Measurements from ENCODE around the gene CFL2. TPM values are rescaled to one million over a fixed set of nuclear protein-coding genes. Genes with fewer than 3 reads are reported as not detected.
"Not testable (repeated sequence)": the region's sequence is repeated elsewhere in the genome, so short reads cannot be mapped to it uniquely, and the experiment has no call there.

CFL2 gene
- total RNA-seq, 4 donors from 2014 or later: 4.5 to 58.7 (median 10.0) TPM

DNA sequence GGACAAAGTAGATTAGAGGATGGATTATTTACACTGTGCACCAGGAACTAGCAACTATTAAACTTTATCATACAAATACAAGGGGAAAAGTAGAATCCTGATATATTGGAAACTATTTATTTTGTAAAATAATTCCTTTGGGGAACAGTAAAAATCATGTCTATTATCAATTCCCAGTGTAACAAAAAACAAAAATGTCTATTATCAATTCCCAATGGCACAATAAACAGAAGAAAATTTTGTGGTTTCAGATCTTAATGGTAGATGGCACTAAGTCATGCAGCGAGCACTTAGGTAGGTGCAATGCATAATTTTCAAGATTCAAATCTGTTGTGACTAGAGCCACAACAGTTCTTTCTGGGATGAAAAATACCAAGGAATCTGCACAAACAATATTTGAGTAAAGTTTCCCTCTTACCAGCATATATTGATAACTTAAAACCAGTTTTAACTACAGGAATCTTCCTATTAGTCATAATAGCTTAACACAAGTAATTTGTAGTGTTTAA, 13.7 kb downstream of the CFL2 start:
- Histone ChIP-seq H3K4me1 (peaks cover 0 to 15% (median 6%) of the 10 kb centered on the region in 3 donors), H3K27me3 (no peaks in the 10 kb centered on the region), H3K9me3 (no peaks in the 10 kb centered on the region), H3K27ac (no peak overlapping the region), H3K4me3 (no peak overlapping the region), H3K36me3 (no peaks in the 10 kb centered on the region)
- TF ChIP-seq POLR2A (IDR thresholded peaks at IDR 0.05): no peak
- TF ChIP-seq, protein P1, sequence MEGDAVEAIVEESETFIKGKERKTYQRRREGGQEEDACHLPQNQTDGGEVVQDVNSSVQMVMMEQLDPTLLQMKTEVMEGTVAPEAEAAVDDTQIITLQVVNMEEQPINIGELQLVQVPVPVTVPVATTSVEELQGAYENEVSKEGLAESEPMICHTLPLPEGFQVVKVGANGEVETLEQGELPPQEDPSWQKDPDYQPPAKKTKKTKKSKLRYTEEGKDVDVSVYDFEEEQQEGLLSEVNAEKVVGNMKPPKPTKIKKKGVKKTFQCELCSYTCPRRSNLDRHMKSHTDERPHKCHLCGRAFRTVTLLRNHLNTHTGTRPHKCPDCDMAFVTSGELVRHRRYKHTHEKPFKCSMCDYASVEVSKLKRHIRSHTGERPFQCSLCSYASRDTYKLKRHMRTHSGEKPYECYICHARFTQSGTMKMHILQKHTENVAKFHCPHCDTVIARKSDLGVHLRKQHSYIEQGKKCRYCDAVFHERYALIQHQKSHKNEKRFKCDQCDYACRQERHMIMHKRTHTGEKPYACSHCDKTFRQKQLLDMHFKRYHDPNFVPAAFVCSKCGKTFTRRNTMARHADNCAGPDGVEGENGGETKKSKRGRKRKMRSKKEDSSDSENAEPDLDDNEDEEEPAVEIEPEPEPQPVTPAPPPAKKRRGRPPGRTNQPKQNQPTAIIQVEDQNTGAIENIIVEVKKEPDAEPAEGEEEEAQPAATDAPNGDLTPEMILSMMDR (IDR thresholded peaks at IDR 0.05): no peak
- intact Hi-C loops (cut with DNase I): no loop called here
- WGBS, 2 donors: 90 to 100% methylated on average over 1 of the region's 1 CpG
- no peak for DNase-seq

GRCh38 chr14:34699873-34700621, 14.3 kb downstream of the CFL2 start:
- H3K27me3 ChIP-seq: no peaks in the 10 kb centered on the region
- DNase-seq: no peak
- no peak overlapping the region for H3K4me3 ChIP-seq
- intact Hi-C loops (cut with DNase I): no loop called here
- H3K36me3 ChIP-seq: no peaks in the 10 kb centered on the region
- H3K4me1 ChIP-seq: peaks cover 0 to 15% (median 6%) of the 10 kb centered on the region in 3 donors
- TF ChIP-seq, protein P1 (IDR thresholded peaks at IDR 0.05): no peak
- TF ChIP-seq POLR2A (IDR thresholded peaks at IDR 0.05): no peak
- H3K9me3 ChIP-seq: no peaks in the 10 kb centered on the region
- 34 to 55% methylated on average over 4 of the region's 4 CpGs for WGBS, 2 donors
- peak overlapping the region in 3 of 4 donors; percentile 39 to 44 (median 42) for H3K27ac ChIP-seq

DNA sequence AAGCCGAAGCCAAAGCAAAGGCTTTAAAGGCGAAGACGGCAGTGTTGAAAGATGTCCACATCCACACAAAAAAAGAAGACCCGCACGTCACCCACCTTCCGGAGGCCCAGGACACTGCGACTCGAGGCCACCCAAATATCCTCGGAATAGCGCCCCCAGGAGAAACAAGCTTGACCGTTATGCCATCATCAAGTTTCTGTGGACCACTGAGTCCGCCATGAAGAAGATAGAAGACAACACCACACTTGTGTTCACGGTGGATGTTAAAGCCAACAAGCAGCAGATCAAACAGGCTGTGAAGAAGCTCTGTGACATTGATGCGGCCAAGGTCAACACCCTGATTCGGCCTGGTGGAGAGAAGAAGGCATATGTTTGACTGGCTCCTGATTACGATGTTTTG, 20.2 kb downstream of the CFL2 start:
- H3K27ac ChIP-seq; H3K36me3 ChIP-seq; H3K4me1 ChIP-seq; H3K9me3 ChIP-seq; H3K27me3 ChIP-seq; intact Hi-C loops (cut with DNase I); H3K4me3 ChIP-seq; DNase-seq: not testable (repeated sequence)
- WGBS, 2 donors: 90 to 94% methylated on average over 16 of the region's 16 CpGs

DNA sequence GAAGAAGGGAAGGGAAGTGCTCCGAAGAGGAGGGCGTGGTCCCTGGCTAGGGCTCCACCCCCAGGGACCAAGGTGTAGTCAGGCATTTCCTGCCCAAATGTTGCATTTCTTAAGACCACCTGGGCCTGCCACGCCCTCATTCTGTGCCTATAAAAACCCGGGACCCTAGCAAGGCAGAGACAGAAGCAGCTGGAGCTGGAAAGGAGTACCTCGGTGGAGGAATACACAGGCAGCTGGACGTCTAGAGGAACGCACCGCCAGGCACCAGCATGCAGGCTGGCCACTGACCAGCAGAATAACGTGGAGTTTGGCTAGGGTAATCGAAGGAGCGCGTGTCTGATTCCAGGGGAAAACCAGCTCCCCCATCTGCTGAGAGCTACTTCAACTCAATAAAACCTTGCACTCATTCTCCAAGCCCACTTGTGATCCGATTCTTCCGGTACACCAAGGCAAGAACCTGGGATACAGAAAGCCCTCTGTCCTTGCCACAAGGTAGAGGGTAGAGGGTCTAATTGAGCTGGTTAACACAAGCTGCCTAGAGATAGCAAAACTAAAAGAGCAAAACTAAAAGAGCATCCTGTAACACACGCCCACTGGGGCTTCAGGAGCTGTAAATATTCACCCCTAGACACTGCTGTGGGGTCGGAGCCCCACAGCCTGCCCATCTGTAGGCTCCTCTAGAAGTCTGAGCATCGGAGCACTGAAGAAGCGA, 21.0 kb downstream of the CFL2 start:
- TF ChIP-seq, protein P1 (IDR thresholded peaks at IDR 0.05): no peak
- H3K4me1 ChIP-seq: peaks cover 0 to 10% (median 8%) of the 10 kb centered on the region in 3 donors
- no peak for DNase-seq
- peak overlapping the region; percentile 24 to 57 (median 36) for H3K4me3 ChIP-seq
- no peak overlapping the region for H3K27ac ChIP-seq
- WGBS, 2 donors: 58% methylated on average over 15 to 17 of the region's 18 CpGs
- H3K9me3 ChIP-seq: no peaks in the 10 kb centered on the region
- no peaks in the 10 kb centered on the region for H3K36me3 ChIP-seq
- intact Hi-C loops (cut with DNase I): no loop called here
- no peaks in the 10 kb centered on the region for H3K27me3 ChIP-seq

- intact Hi-C loops (cut with DNase I): no loop called here
- no peak for TF ChIP-seq POLR2A (IDR thresholded peaks at IDR 0.05)
- TF ChIP-seq, protein P1 (IDR thresholded peaks at IDR 0.05): no peak
- H3K9me3 ChIP-seq: no peaks in the 10 kb centered on the region
- WGBS, 2 donors: 59 to 79% methylated on average over 2 of the region's 2 CpGs
- H3K4me1 ChIP-seq: peaks cover 0 to 10% (median 8%) of the 10 kb centered on the region in 3 donors
- H3K27ac ChIP-seq: no peak overlapping the region
- no peaks in the 10 kb centered on the region for H3K27me3 ChIP-seq
- DNase-seq: no peak
- H3K4me3 ChIP-seq: peak overlapping the region; percentile 24 to 57 (median 36)
- no peaks in the 10 kb centered on the region for H3K36me3 ChIP-seq
Measured at GRCh38 chr14:34692898-34693227, 21.5 kb downstream of the CFL2 start.

Measured in esophagus squamous epithelium (tissue), 5 donors.